GM10266 (cell line): ENCODE results near the gene STIMATE.

Source experiments
- DNase-seq: peaks from one replicate; pipeline ENCODE4 v3.0.0; 2012; ENCODE audit errors: extremely low spot score
- CTCF ChIP-seq: IDR thresholded peaks from 2 replicates; pipeline ENCODE4 v1.5.1; 2012; ENCODE audit warnings: mild to moderate bottlenecking, low read depth; ENCODE audit not compliant: control insufficient read depth, insufficient read depth; ENCODE audit errors: missing control alignments

The STIMATE gene

DNA sequence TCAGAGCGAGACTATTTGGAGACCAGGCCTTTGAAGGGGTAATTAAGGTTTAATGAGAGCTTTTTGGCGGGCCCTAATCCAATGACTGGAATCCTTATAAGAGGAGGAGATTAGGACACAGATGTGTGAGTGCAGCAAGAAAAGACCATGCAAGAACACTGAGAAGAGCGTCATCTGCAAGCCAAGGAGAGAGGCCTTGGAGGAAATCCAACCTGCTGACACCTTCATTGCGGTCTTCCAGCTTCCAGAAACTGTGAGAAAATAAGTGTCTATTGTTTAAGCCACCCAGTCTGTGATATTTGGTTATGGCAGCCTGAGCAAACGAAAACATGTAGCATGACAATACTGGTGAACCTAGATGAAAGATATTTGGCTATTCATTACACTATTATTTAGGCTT, 39.5 kb downstream of the STIMATE start:
- TF ChIP-seq CTCF: no peak
- DNase-seq: no peak

GRCh38 chr3:52857133-52857532, 40.2 kb downstream of the STIMATE start:
- TF ChIP-seq CTCF: no peak
- DNase-seq: no peak

DNA sequence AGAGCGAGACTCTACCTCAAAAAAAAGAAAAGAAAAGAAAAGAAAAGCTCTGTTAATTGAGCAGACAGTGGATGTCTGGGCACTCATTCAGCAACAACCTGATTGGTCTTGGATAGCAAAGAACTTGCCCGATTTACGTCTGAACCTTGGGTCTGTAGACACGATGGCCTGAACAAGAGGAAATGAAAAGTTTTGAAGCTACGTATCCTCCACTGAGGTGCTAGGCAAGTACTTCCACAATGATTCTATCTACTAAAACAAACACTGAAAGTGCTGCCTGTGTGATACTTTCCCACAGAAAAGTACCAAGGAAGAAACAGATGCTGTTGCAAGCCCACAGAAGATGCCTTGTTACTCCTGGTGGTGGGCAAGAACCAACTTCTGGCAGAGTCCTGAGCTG, 40.7 kb downstream of the STIMATE start:
- no peak for DNase-seq
- no peak for TF ChIP-seq CTCF

DNA sequence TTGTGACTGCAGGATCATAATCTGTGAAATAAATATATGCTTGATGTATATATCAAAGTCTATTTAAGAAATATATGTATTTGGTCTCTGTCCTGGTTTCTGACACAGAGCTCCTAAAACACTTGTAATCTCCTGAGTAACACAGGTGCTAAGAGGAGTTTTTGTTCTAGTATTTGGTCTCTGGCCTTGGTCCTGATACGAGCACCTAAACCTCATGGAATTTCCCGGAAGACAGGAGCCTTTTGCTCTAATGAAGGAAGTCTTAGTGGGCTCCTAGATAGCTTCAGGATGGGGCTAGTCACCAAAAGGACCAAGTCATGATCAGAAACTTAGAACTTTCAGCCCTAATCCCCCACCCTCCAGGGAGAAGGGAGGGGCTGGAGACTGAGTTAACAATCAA, 43.3 kb downstream of the STIMATE start:
- TF ChIP-seq CTCF: no peak
- DNase-seq: no peak

DNA sequence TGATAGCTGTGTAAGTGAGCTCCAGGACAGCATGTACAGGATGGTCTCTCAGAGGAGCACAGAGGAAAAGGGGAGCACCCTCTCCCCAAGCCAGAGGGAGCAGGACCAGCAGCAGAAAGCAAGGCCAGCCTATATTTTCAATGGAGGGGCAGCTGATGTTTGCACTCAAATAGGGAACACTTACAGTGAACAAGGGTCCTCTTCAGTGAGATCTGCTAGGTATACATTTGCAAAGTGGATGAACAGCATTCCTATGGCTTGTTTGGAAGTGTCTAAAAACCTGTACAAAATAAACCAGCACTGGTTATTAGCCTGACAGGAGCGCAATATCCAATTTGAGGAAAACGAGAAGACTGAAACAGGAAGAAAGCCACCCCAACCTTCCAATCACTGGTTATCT, 44.9 kb downstream of the STIMATE start:
- no peak for TF ChIP-seq CTCF
- DNase-seq: no peak

DNA sequence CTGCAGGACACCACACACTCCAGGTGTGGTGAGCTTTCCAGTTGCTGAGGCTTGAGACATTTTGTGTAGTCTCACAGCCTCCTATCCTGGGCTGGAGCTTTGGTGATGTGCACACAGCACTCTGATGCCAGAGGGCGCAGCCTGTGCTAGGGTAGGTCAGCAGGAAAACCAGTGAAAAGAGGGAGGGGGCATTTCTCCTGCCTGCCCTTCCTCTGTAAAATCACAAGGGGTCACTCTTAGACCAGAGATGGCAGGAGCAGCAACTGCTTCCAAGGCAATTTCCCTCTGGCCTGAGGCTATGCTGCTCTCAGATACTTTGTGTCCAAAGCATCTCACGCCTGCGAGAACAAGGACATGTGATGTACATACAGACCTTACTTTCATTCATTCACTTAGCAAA, 46.0 kb downstream of the STIMATE start:
- TF ChIP-seq CTCF: peak; percentile 70
- peak; percentile 66 for DNase-seq

- no peak for DNase-seq
- TF ChIP-seq CTCF: no peak
Measured at GRCh38 chr3:52849656-52850055, 47.7 kb downstream of the STIMATE start.

- TF ChIP-seq CTCF: no peak
- no peak for DNase-seq
Measured at GRCh38 chr3:52848617-52849016, 48.7 kb downstream of the STIMATE start.
